Activated CD8-positive, alpha-beta T cell treated with anti-CD3 and anti-CD28 coated beads, Interleukin-2, amount 10 ng/mL, durations not matched to agents 7 days and 5 days (primary cell): ENCODE data around the gene TARDBP. TPM values are rescaled to one million over a fixed set of nuclear protein-coding genes. Genes with fewer than 3 reads are reported as not detected.
"Not testable (repeated sequence)": the region's sequence is repeated elsewhere in the genome, so short reads cannot be mapped to it uniquely, and the experiment has no call there.

Experiments
- ATAC-seq: fragments of 150-1000 bp; cut with Tn5 transposase; one replicate; pipeline ENCODE4 v1.10.0; 2021; ENCODE audit warnings: moderate library complexity
- CTCF ChIA-PET: fragments of 350-600 bp; sonication (Branson Sonifier 250); formaldehyde crosslinking; loops from one replicate; lab custom pipeline; 2021; ENCODE audit warnings: antibody characterized with exemption; lab: Charles Lee
- POLR2A ChIA-PET: fragments of 350-600 bp; sonication (Branson Sonifier 250); formaldehyde crosslinking; loops from one replicate; lab custom pipeline; 2021; ENCODE audit warnings: antibody characterized with exemption; lab: Charles Lee
- DNase-seq: peaks from one replicate; pipeline ENCODE4 v3.0.0-alpha.2; 2020
- H3K27ac Mint-ChIP-seq: one replicate; pipeline ENCODE4 v1.8.0; 2021; ENCODE audit warnings: mild to moderate bottlenecking, mixed read lengths
- H3K27me3 Mint-ChIP-seq: one replicate; pipeline ENCODE4 v1.8.0; 2021; ENCODE audit warnings: low read depth, mixed read lengths
- H3K36me3 Mint-ChIP-seq: one replicate; pipeline ENCODE4 v1.8.0; 2021; ENCODE audit warnings: low read depth, mixed read lengths
- H3K4me1 Mint-ChIP-seq: one replicate; pipeline ENCODE4 v1.8.0; 2021; ENCODE audit warnings: low read depth, mixed read lengths
- H3K4me3 Mint-ChIP-seq: one replicate; pipeline ENCODE4 v1.8.0; 2021; ENCODE audit warnings: mild to moderate bottlenecking, mixed read lengths
- H3K9me3 Mint-ChIP-seq: one replicate; pipeline ENCODE4 v1.8.0; 2022; ENCODE audit warnings: mixed read lengths; ENCODE audit not compliant: insufficient read depth
- total RNA-seq, 2 experiments: library from RNA; stranded (reverse); gene quantifications; one replicate each; pipeline ENCODE4 v1.2.3, GENCODE V29; 2021

Gene TARDBP
- total RNA-seq, 2 experiments from 2014 or later = 175 to 178 TPM

- H3K4me1 Mint-ChIP-seq = peaks cover 9% of the 10 kb centered on the region
- no peak overlapping the region for H3K4me3 Mint-ChIP-seq
- no peaks in the 10 kb centered on the region for H3K27me3 Mint-ChIP-seq
- ATAC-seq (no peak), DNase-seq (no peak)
- no peaks in the 10 kb centered on the region for H3K9me3 Mint-ChIP-seq
- ChIA-PET POLR2A (interaction anchor here (1.8 kb wide), 1 partner anchor 16 kb away, joined by 3 read pairs; the partner anchor contains the start of gene TARDBP), CTCF (interaction anchor here (2.5 kb wide), 1 partner anchor 10 kb away, joined by 22 read pairs; no protein-coding TSS in a partner anchor)
- peak overlapping the region; percentile 30 for H3K27ac Mint-ChIP-seq
- H3K36me3 Mint-ChIP-seq = peaks cover 45% of the 10 kb centered on the region
These were observed 15.6 kb downstream of the TARDBP start for GRCh38 chr1:11028018-11028417.

GRCh38 chr1:11030865-11031264 is 18.4 kb downstream of the TARDBP start:
- peaks cover 22% of the 10 kb centered on the region for H3K36me3 Mint-ChIP-seq
- H3K27ac Mint-ChIP-seq = no peak overlapping the region
- H3K4me3 Mint-ChIP-seq = no peak overlapping the region
- no peaks in the 10 kb centered on the region for H3K27me3 Mint-ChIP-seq
- ATAC-seq = no peak
- ChIA-PET POLR2A (no interaction called here), CTCF (no interaction called here)
- DNase-seq = no peak
- H3K4me1 Mint-ChIP-seq = no peaks in the 10 kb centered on the region
- H3K9me3 Mint-ChIP-seq = no peaks in the 10 kb centered on the region

- ChIA-PET POLR2A (interaction anchor here (0.8 to 1.0 kb wide), 2 partner anchors 67 to 230 kb away, joined by 3 read pairs; no protein-coding TSS in a partner anchor), CTCF (interaction anchor here (1.2 kb wide), 1 partner anchor 611 kb away, joined by 4 read pairs; no protein-coding TSS in a partner anchor)
- Mint-ChIP-seq H3K9me3 (no peaks in the 10 kb centered on the region), H3K27me3 (no peaks in the 10 kb centered on the region), H3K36me3 (peaks cover 14% of the 10 kb centered on the region), H3K4me3 (no peak overlapping the region), H3K27ac (no peak overlapping the region), H3K4me1 (no peaks in the 10 kb centered on the region)
- no peak for ATAC-seq
- DNase-seq = no peak
These were observed 19.3 kb downstream of the TARDBP start for GRCh38 chr1:11031624-11032262.

- H3K36me3 Mint-ChIP-seq, H3K27me3 Mint-ChIP-seq, H3K27ac Mint-ChIP-seq, H3K9me3 Mint-ChIP-seq, H3K4me3 Mint-ChIP-seq, DNase-seq, H3K4me1 Mint-ChIP-seq, ATAC-seq: not testable (repeated sequence)
- ChIA-PET CTCF (interaction anchor here (0.6 to 4.2 kb wide), 94 partner anchors 9 to 1246 kb away, joined by 3 to 101 read pairs (median 6); partner anchors contain the start of genes ANGPTL7, EXOSC10, MIIP and MTOR), POLR2A (interaction anchor here (0.6 to 1.5 kb wide), 6 partner anchors 14 to 871 kb away, joined by 3 read pairs; partner anchors contain the start of gene MTOR)
These were observed 24.7 kb downstream of the TARDBP start for GRCh38 chr1:11037019-11037739.

GRCh38 chr1:11037740-11038182 is 25.3 kb downstream of the TARDBP start:
- POLR2A ChIA-PET = interaction anchor here (0.6 to 1.5 kb wide), 6 partner anchors 14 to 870 kb away, joined by 3 read pairs; partner anchors contain the start of gene MTOR
- ATAC-seq (peak; percentile 97), DNase-seq (peak; percentile 93)
- peaks cover 9% of the 10 kb centered on the region for H3K4me1 Mint-ChIP-seq
- no peaks in the 10 kb centered on the region for H3K27me3 Mint-ChIP-seq
- CTCF ChIA-PET = interaction anchor here (0.6 to 4.2 kb wide), 105 partner anchors 8 to 1247 kb away, joined by 3 to 101 read pairs (median 5); partner anchors contain the start of genes ANGPTL7, EXOSC10, MASP2 and MIIP
- no peak overlapping the region for H3K27ac Mint-ChIP-seq
- H3K4me3 Mint-ChIP-seq = no peak overlapping the region
- no peaks in the 10 kb centered on the region for H3K36me3 Mint-ChIP-seq
- H3K9me3 Mint-ChIP-seq = no peaks in the 10 kb centered on the region

- CTCF ChIA-PET = interaction anchor here (1.2 to 3.2 kb wide), 4 partner anchors 11 to 605 kb away, joined by 4 to 84 read pairs (median 41); no protein-coding TSS in a partner anchor
- Mint-ChIP-seq H3K9me3 (no peaks in the 10 kb centered on the region), H3K4me3 (no peak overlapping the region)
These were observed 27.1 kb downstream of the TARDBP start for GRCh38 chr1:11039351-11040104.

GRCh38 chr1:11040105-11040429 is 27.6 kb downstream of the TARDBP start:
- H3K4me3 Mint-ChIP-seq, H3K27me3 Mint-ChIP-seq, H3K27ac Mint-ChIP-seq, POLR2A ChIA-PET, DNase-seq, H3K9me3 Mint-ChIP-seq, H3K36me3 Mint-ChIP-seq, ATAC-seq, H3K4me1 Mint-ChIP-seq: not testable (repeated sequence)
- CTCF ChIA-PET = interaction anchor here (0.6 to 1.2 kb wide), 2 partner anchors 202 to 229 kb away, joined by 3 to 4 read pairs; no protein-coding TSS in a partner anchor

More at GRCh38 chr1:11039351-11040104, 27.1 kb downstream of the TARDBP start:
- ATAC-seq (no peak), DNase-seq (no peak)
- POLR2A ChIA-PET = no interaction called here
- no peaks in the 10 kb centered on the region for H3K36me3 Mint-ChIP-seq
- no peak overlapping the region for H3K27ac Mint-ChIP-seq
- no peaks in the 10 kb centered on the region for H3K27me3 Mint-ChIP-seq
- peaks cover 9% of the 10 kb centered on the region for H3K4me1 Mint-ChIP-seq

GRCh38 chr1:11041048-11041447 is 28.6 kb downstream of the TARDBP start:
- Mint-ChIP-seq H3K9me3 (no peaks in the 10 kb centered on the region), H3K4me3 (no peak overlapping the region), H3K27me3 (no peaks in the 10 kb centered on the region), H3K27ac (no peak overlapping the region), H3K36me3 (no peaks in the 10 kb centered on the region), H3K4me1 (peaks cover 9% of the 10 kb centered on the region)
- ChIA-PET CTCF (no interaction called here), POLR2A (no interaction called here)
- no peak for DNase-seq
- ATAC-seq = no peak

- ChIA-PET POLR2A (no interaction called here), CTCF (no interaction called here)
- Mint-ChIP-seq H3K9me3 (no peaks in the 10 kb centered on the region), H3K4me3 (no peak overlapping the region), H3K4me1 (peaks cover 9% of the 10 kb centered on the region), H3K27me3 (no peaks in the 10 kb centered on the region), H3K36me3 (no peaks in the 10 kb centered on the region), H3K27ac (no peak overlapping the region)
- DNase-seq (no peak), ATAC-seq (no peak)
These were observed 29.6 kb downstream of the TARDBP start for GRCh38 chr1:11042065-11042464.

GRCh38 chr1:11042995-11043874 is 30.8 kb downstream of the TARDBP start:
- ChIA-PET POLR2A (no interaction called here), CTCF (no interaction called here)
- Mint-ChIP-seq H3K4me3 (no peak overlapping the region), H3K4me1 (no peaks in the 10 kb centered on the region), H3K9me3 (no peaks in the 10 kb centered on the region), H3K36me3 (no peaks in the 10 kb centered on the region), H3K27ac (no peak overlapping the region), H3K27me3 (no peaks in the 10 kb centered on the region)
- DNase-seq (no peak), ATAC-seq (no peak)
